ENCODE measurements around the gene EOLA1. TPM values are rescaled to one million over a fixed set of nuclear protein-coding genes. Genes with fewer than 3 reads are reported as not detected.

EOLA1 gene
- polyA plus RNA-seq, 1 donor from 2014 or later, result 31.1 TPM

GRCh38 chrX:149508467-149508866, 32.3 kb upstream of the EOLA1 start:
- H4K20me1 ChIP-seq (ENCODE audit: insufficient read depth), result no peaks in the 10 kb centered on the region
- H3K36me3 ChIP-seq (ENCODE audit: insufficient read depth, low read length), result no peaks in the 10 kb centered on the region
- no peak overlapping the region for H3K4me2 ChIP-seq (ENCODE audit: low read length)
- H3K9me2 ChIP-seq (ENCODE audit: insufficient read depth, low read length), result no peaks in the 10 kb centered on the region
- H3F3A ChIP-seq (ENCODE audit: insufficient read depth, low read length, poor library complexity, severe bottlenecking), result no peaks in the 10 kb centered on the region
- no peak overlapping the region for H2AFZ ChIP-seq (ENCODE audit: low read depth, low read length)
- no peak overlapping the region for H3K27ac ChIP-seq (ENCODE audit: low read length)
- H3K9me3 ChIP-seq (ENCODE audit: low read length), result no peaks in the 10 kb centered on the region
- no peaks in the 10 kb centered on the region for H3K79me2 ChIP-seq (replicated peaks; ENCODE audit: insufficient read depth, low read length)
- H3K27me3 ChIP-seq (ENCODE audit: insufficient read depth, low read depth, low read length), result no peaks in the 10 kb centered on the region
- TF ChIP-seq REST (IDR thresholded peaks at IDR 0.05; ENCODE audit: borderline replicate concordance) (no peak), POLR2AphosphoS5 (IDR thresholded peaks at IDR 0.05) (no peak), EZH2 (IDR thresholded peaks at IDR 0.05; ENCODE audit: borderline replicate concordance, insufficient read depth, low read length, poor library complexity, severe bottlenecking) (no peak), CTCF (IDR thresholded peaks at IDR 0.05; ENCODE audit: poor library complexity, severe bottlenecking) (no peak), TAF1 (IDR thresholded peaks at IDR 0.05; ENCODE audit: low read depth) (no peak), MXI1 (conservative IDR thresholded peaks at IDR 0.05; ENCODE audit: poor library complexity, severe bottlenecking) (no peak), RAD21 (conservative IDR thresholded peaks at IDR 0.05) (no peak), EP300 (conservative IDR thresholded peaks at IDR 0.05; ENCODE audit: poor library complexity, severe bottlenecking) (no peak)
- no peak overlapping the region for H3K4me3 ChIP-seq (ENCODE audit: low read length)
- H3K9ac ChIP-seq (ENCODE audit: low read length), result no peak overlapping the region

- Histone ChIP-seq H3K4me3 (ENCODE audit: low read length) (no peak overlapping the region), H3K9ac (ENCODE audit: low read length) (no peak overlapping the region), H3K4me2 (ENCODE audit: low read length) (no peak overlapping the region), H3K36me3 (ENCODE audit: insufficient read depth, low read length) (no peaks in the 10 kb centered on the region), H3K79me2 (replicated peaks; ENCODE audit: insufficient read depth, low read length) (no peaks in the 10 kb centered on the region), H2AFZ (ENCODE audit: low read depth, low read length) (no peak overlapping the region), H3K9me2 (ENCODE audit: insufficient read depth, low read length) (no peaks in the 10 kb centered on the region), H3K9me3 (ENCODE audit: low read length) (no peaks in the 10 kb centered on the region), H4K20me1 (ENCODE audit: insufficient read depth) (no peaks in the 10 kb centered on the region), H3K27ac (ENCODE audit: low read length) (no peak overlapping the region), H3K27me3 (ENCODE audit: insufficient read depth, low read depth, low read length) (no peaks in the 10 kb centered on the region), H3F3A (ENCODE audit: insufficient read depth, low read length, poor library complexity, severe bottlenecking) (no peaks in the 10 kb centered on the region)
- no peak for TF ChIP-seq EP300 (conservative IDR thresholded peaks at IDR 0.05; ENCODE audit: poor library complexity, severe bottlenecking)
- no peak for TF ChIP-seq EZH2 (IDR thresholded peaks at IDR 0.05; ENCODE audit: borderline replicate concordance, insufficient read depth, low read length, poor library complexity, severe bottlenecking)
- TF ChIP-seq MXI1 (conservative IDR thresholded peaks at IDR 0.05; ENCODE audit: poor library complexity, severe bottlenecking), result no peak
- no peak for TF ChIP-seq POLR2AphosphoS5 (IDR thresholded peaks at IDR 0.05)
- no peak for TF ChIP-seq RAD21 (conservative IDR thresholded peaks at IDR 0.05)
- no peak for TF ChIP-seq TAF1 (IDR thresholded peaks at IDR 0.05; ENCODE audit: low read depth)
- TF ChIP-seq CTCF (IDR thresholded peaks at IDR 0.05; ENCODE audit: poor library complexity, severe bottlenecking), result no peak
- TF ChIP-seq REST (IDR thresholded peaks at IDR 0.05; ENCODE audit: borderline replicate concordance), result no peak
- no peak for TF ChIP-seq SMC3 (conservative IDR thresholded peaks at IDR 0.05; ENCODE audit: poor library complexity)
Measured at GRCh38 chrX:149510386-149510785, 30.4 kb upstream of the EOLA1 start.

Measured in neural cell (in vitro differentiated cells).